ENCODE data around the gene MACROD2. TPM values are rescaled to one million over a fixed set of nuclear protein-coding genes. Genes with fewer than 3 reads are reported as not detected.

MACROD2 gene
- total and polyA plus RNA-seq, 8 donors, result 0.78 to 31.3 (median 10.9) TPM; not detected in 1

DNA sequence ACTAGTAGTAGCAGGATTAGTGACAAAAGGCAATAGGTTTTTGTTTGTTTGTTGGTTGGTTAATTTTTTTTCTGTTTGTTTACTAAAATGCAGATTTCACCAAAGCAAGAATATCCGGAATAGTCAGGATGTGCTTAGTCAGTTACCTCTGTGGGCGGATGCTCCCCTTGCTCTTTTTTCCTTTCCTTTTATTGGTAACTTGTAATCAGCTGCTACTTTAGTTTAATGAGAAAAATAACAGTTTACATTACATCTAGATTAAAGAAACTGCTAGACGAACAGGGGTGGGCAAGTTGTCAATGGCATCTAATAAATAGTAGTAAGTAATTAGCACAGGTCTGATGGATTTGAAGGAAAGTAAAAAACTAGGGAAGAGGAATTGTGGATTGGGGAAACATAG, 989.0 kb downstream of the MACROD2 start:
- Histone ChIP-seq H3K4me1 (peaks cover 7 to 20% (median 16%) of the 10 kb centered on the region in 4 donors), H3K27ac (peak overlapping the region in 3 of 5 donors; percentile 70 to 84 (median 73)), H3K4me3 (no peak overlapping the region), H3K9me3 (peaks cover 0 to 15% (median 11%) of the 10 kb centered on the region in 4 donors), H3K27me3 (no peaks in the 10 kb centered on the region), H3K36me3 (no peaks in the 10 kb centered on the region)
- 68 to 75% (median 71%) methylated on average over 3 of the region's 3 CpGs for WGBS, 5 donors
- TF ChIP-seq POLR2AphosphoS5 (IDR thresholded peaks at IDR 0.05) (no peak), EP300 (IDR thresholded peaks at IDR 0.05) (no peak), POLR2A (IDR thresholded peaks at IDR 0.05) (no peak)
- TF ChIP-seq, protein P1, sequence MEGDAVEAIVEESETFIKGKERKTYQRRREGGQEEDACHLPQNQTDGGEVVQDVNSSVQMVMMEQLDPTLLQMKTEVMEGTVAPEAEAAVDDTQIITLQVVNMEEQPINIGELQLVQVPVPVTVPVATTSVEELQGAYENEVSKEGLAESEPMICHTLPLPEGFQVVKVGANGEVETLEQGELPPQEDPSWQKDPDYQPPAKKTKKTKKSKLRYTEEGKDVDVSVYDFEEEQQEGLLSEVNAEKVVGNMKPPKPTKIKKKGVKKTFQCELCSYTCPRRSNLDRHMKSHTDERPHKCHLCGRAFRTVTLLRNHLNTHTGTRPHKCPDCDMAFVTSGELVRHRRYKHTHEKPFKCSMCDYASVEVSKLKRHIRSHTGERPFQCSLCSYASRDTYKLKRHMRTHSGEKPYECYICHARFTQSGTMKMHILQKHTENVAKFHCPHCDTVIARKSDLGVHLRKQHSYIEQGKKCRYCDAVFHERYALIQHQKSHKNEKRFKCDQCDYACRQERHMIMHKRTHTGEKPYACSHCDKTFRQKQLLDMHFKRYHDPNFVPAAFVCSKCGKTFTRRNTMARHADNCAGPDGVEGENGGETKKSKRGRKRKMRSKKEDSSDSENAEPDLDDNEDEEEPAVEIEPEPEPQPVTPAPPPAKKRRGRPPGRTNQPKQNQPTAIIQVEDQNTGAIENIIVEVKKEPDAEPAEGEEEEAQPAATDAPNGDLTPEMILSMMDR (IDR thresholded peaks at IDR 0.05), result no peak
- no peak for DNase-seq
- intact Hi-C loops (cut with DNase I; ENCODE audit: low total_unique reads), result no loop called here

DNA sequence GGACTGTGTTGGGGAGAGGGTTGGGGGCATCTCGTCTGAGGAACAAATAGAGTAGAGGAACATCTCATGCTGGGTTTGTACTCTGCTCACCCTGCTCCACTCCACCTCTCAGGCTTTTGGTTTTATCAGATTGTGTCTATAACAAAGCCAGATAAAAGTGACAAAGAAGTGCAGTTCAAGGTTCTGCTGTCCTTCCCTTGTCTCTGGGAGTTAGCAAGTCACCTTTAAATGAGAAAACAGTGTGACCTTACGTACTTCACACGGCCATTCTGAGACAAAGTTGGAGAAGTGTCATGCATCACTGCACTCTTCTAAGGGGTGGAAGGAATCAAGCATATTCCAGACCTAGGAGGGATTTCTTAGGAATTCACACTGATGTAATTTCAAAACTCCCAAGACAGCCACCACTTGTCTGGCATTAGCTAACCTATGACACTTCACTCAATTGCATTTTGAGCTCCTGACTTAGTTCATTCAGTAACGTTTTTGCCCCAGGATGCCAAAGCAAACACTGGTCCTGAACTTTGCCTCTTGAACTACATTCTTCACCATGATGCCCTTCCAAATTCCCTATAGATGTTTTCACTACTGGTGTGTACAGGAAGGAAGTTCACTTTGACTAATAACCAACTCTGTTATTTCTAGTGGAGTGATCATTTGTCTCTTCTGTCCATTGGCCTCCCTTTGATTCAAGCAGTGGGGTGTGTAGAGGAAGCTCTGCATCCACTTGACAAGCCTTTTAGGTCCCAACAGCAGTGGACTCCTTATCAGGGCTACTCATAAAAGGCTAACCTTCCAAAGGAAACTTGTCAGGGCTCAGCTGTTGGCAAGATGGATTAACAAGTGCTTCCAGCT, 989.7 kb downstream of the MACROD2 start:
- peaks cover 7 to 19% (median 16%) of the 10 kb centered on the region in 4 donors for H3K4me1 ChIP-seq
- H3K9me3 ChIP-seq, result peaks cover 0 to 15% (median 11%) of the 10 kb centered on the region in 4 donors
- WGBS, 5 donors, result 42 to 57% (median 51%) methylated on average over 4 of the region's 4 CpGs
- TF ChIP-seq POLR2AphosphoS5 (IDR thresholded peaks at IDR 0.05) (no peak), POLR2A (IDR thresholded peaks at IDR 0.05) (no peak), EP300 (IDR thresholded peaks at IDR 0.05) (no peak)
- TF ChIP-seq, protein P1 (IDR thresholded peaks at IDR 0.05), result no peak
- no peak overlapping the region for H3K4me3 ChIP-seq
- peak in 1 of 2 donors; percentile 36 for DNase-seq
- intact Hi-C loops (cut with DNase I; ENCODE audit: low total_unique reads), result no loop called here
- no peaks in the 10 kb centered on the region for H3K27me3 ChIP-seq
- H3K27ac ChIP-seq, result peak overlapping the region; percentile 69 to 84 (median 73)
- H3K36me3 ChIP-seq, result no peaks in the 10 kb centered on the region

DNA sequence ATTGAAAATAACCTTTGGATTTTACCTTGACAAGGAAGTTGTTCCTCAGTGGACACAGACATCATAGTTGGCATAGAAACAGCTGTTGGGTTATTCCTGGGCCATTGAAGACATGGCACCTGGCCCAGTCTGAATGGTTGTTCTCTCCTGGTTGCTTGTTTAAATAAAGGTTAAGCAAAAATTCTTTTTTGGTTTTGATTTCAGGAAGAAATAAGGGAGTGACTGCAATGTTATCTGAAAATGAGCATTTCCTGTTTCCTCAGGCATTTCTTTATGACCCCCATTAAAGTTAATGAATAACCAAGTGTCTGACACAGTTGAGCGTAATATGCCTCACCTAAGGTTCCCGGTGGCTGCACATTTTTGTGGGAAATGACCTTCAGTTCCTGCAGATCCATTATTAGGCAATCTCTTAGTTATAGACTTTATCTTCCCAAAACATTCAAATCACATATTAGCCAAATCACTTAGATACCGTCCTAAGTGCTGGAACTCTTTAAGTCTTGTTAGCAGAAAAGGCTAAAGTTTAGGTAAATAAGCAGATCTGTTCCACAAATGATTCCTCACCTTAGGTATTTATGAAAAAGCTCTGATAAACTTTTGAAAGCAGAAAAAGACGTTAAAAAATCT, 990.8 kb downstream of the MACROD2 start:
- Histone ChIP-seq H3K27me3 (no peaks in the 10 kb centered on the region), H3K27ac (peak overlapping the region; percentile 74 to 87 (median 80)), H3K36me3 (no peaks in the 10 kb centered on the region), H3K9me3 (peaks cover 0 to 15% (median 11%) of the 10 kb centered on the region in 4 donors), H3K4me1 (peaks cover 7 to 19% (median 16%) of the 10 kb centered on the region in 4 donors), H3K4me3 (no peak overlapping the region)
- TF ChIP-seq, protein P1 (IDR thresholded peaks at IDR 0.05), result no peak
- peak in 2 of 3 donors; percentile 63 to 79 for TF ChIP-seq POLR2AphosphoS5 (IDR thresholded peaks at IDR 0.05)
- intact Hi-C loops (cut with DNase I; ENCODE audit: low total_unique reads), result no loop called here
- DNase-seq, result peak; percentile 90 to 94
- WGBS, 5 donors, result 15 to 32% (median 21%) methylated on average over 4 of the region's 4 CpGs

DNA sequence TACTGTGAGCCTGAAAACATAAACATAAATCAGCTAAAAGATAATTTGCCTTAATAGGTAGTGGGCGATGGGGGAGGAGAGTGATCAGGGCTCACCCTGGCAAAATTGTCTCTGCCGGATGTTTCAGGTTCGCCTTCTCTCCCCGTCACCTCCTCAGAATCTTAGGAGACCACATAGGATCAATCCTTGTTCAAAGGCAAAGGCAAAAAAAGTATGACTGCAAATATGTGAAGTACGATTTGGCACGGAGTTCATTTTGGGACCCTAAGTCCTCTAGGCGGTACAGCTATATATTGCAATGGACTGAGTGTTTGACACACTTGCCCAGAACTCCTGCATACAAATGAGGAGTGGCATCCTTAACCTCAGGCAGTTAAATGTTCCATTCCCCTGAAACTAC, 991.3 kb downstream of the MACROD2 start:
- Histone ChIP-seq H3K4me1 (peaks cover 7 to 19% (median 16%) of the 10 kb centered on the region in 4 donors), H3K27me3 (no peaks in the 10 kb centered on the region), H3K36me3 (no peaks in the 10 kb centered on the region), H3K4me3 (no peak overlapping the region), H3K9me3 (peaks cover 0 to 15% (median 9%) of the 10 kb centered on the region in 4 donors), H3K27ac (peak overlapping the region; percentile 74 to 87 (median 80))
- TF ChIP-seq, protein P1 (IDR thresholded peaks at IDR 0.05), result peak in 1 of 7 experiments; percentile 7
- no peak for TF ChIP-seq EP300 (IDR thresholded peaks at IDR 0.05)
- 34 to 56% (median 46%) methylated on average over 7 of the region's 7 CpGs for WGBS, 5 donors
- DNase-seq, result peak in 1 of 2 donors; percentile 32
- intact Hi-C loops (cut with DNase I; ENCODE audit: low total_unique reads), result no loop called here
